AG04449 (cell line): ENCODE data around the gene DIP2A.

Experiments
- CTCF ChIA-PET: fragments of 350-600 bp; formaldehyde crosslinking; extraction: SDS; loops from one replicate; lab custom pipeline; 2021; ENCODE audit warnings: antibody characterized with exemption; lab: Yijun Ruan, JAX
- POLR2A ChIA-PET: fragments of 400-600, 350-600 bp; formaldehyde crosslinking; extraction: SDS; loops from one replicate; lab custom pipeline; 2020; ENCODE audit warnings: antibody characterized with exemption, inconsistent platforms; lab: Yijun Ruan, JAX
- DNase-seq: peaks from one replicate; pipeline ENCODE4 v3.0.0-alpha.2; 2010; ENCODE audit warnings: low read depth, low spot score
- H3K4me3 ChIP-seq: 2 replicates; pipeline ENCODE4 v1.5.1; 2011; ENCODE audit warnings: low read depth, mild to moderate bottlenecking, control low read depth, low read length
- CTCF ChIP-seq: IDR thresholded peaks from one replicate; pipeline ENCODE4 v1.5.1; 2011; ENCODE audit warnings: mild to moderate bottlenecking, moderate library complexity, low read length, control low read depth, inconsistent platforms; ENCODE audit not compliant: insufficient read depth; ENCODE audit errors: missing control alignments

The DIP2A gene

GRCh38 chr21:46545363-46545762, 86.7 kb downstream of the DIP2A start:
- DNase-seq, result no peak
- no peak overlapping the region for H3K4me3 ChIP-seq
- CTCF ChIA-PET, result no interaction called here
- no peak for TF ChIP-seq CTCF
- POLR2A ChIA-PET, result no interaction called here

DNA sequence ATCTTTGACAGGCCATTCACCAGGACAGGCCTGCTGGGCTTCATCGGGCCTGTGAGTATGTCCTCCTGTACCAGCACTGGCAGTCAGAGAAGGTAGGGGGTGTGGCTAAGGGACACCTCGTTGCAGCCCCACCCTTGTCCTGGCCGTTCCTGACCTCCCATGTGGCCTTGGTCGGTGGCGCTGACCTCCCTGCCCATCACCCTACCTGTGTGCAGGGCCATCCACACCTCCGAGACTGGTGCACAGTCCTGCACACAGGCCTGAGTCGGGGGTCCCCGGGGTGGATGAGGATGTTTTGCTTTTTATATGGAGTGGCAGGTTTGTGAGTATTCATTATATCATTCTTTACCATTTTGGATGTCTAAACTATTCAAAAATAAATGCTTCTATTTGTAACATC, 87.2 kb downstream of the DIP2A start:
- CTCF ChIA-PET, result no interaction called here
- POLR2A ChIA-PET, result no interaction called here
- TF ChIP-seq CTCF, result no peak
- DNase-seq, result no peak
- no peak overlapping the region for H3K4me3 ChIP-seq

- H3K4me3 ChIP-seq, result no peak overlapping the region
- TF ChIP-seq CTCF, result no peak
- POLR2A ChIA-PET, result no interaction called here
- DNase-seq, result no peak
- CTCF ChIA-PET, result no interaction called here
Measured at GRCh38 chr21:46546799-46547198, 88.1 kb downstream of the DIP2A start.

DNA sequence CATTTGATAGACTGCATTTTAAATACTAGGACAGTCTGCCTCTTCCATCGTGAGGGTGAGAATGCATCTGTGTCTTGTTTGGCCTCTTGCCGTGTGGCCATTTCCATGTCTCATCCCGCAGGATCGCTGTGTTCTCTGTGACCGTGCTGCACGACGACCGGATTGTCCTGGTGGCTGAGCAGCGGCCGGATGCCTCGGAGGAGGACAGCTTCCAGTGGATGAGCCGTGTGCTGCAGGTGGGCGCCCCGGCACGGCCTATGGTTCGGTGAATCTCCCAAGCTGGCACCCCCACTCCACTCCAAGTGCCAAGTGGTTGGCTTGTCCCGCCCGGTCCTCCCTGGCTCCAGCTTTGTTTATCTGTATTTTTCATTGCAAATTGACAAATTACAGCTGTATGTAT, 91.0 kb downstream of the DIP2A start:
- no peak for DNase-seq
- H3K4me3 ChIP-seq, result no peak overlapping the region
- ChIA-PET CTCF (no interaction called here), POLR2A (no interaction called here)
- no peak for TF ChIP-seq CTCF

GRCh38 chr21:46550116-46550941, 91.6 kb downstream of the DIP2A start:
- no peak for TF ChIP-seq CTCF
- no peak overlapping the region for H3K4me3 ChIP-seq
- ChIA-PET CTCF (no interaction called here), POLR2A (no interaction called here)
- no peak for DNase-seq

- no peak overlapping the region for H3K4me3 ChIP-seq
- ChIA-PET POLR2A (no interaction called here), CTCF (interaction anchor here (0.7 to 1.0 kb wide), 2 partner anchors 9 to 88 kb away, joined by 3 read pairs; no protein-coding TSS in a partner anchor)
- TF ChIP-seq CTCF, result no peak
- no peak for DNase-seq
Measured at GRCh38 chr21:46551636-46552241, 93.0 kb downstream of the DIP2A start.
